HG03103 (cell line): Measurements from ENCODE around the gene CGB8.
"Not testable (repeated sequence)": the region's sequence is repeated elsewhere in the genome, so short reads cannot be mapped to it uniquely, and the experiment has no call there.

Experiments
- ATAC-seq: cut with Tn5 transposase; IDR thresholded peaks from one replicate; pipeline ENCODE4 v1.9.1; 2021; ENCODE audit warnings: low read depth; ENCODE audit not compliant: unreplicated experiment

CGB8 gene

GRCh38 chr19:49065905-49066512 is 17.1 kb upstream of the CGB8 start:
- ATAC-seq, result no peak

- ATAC-seq, result no peak
These were observed 16.1 kb upstream of the CGB8 start, which contains the start of gene NTF4 for GRCh38 chr19:49064768-49065611. Gene NTF4, minus strand, starts transcription at chr19:49064818. Its CDS starts 2,821 bp downstream, at chr19:49061997.

- ATAC-seq, result no peak
These were observed 15.2 kb upstream of the CGB8 start for GRCh38 chr19:49064029-49064629.

- no peak for ATAC-seq
These were observed 12.5 kb upstream of the CGB8 start for GRCh38 chr19:49061445-49061844.

- ATAC-seq, result no peak
These were observed 12.1 kb upstream of the CGB8 start for GRCh38 chr19:49061000-49061399.

- ATAC-seq, result no peak
These were observed 10.1 kb upstream of the CGB8 start for GRCh38 chr19:49059053-49059452.

- ATAC-seq, result no peak
These were observed 9.7 kb upstream of the CGB8 start for GRCh38 chr19:49058562-49058961.

GRCh38 chr19:49057636-49058234 is 8.8 kb upstream of the CGB8 start, which contains the start of gene CGB7:
Gene CGB7, minus strand, starts transcription at chr19:49057749. Its CDS starts 2,374 bp downstream, at chr19:49055375.
- no peak for ATAC-seq

GRCh38 chr19:49056902-49057596 is 8.1 kb upstream of the CGB8 start:
- not testable (repeated sequence) for ATAC-seq

GRCh38 chr19:49056101-49056901 is 7.4 kb upstream of the CGB8 start:
- ATAC-seq, result no peak

GRCh38 chr19:49050376-49051033 is 1.6 kb upstream of the CGB8 start:
- not testable (repeated sequence) for ATAC-seq

GRCh38 chr19:49049834-49050233 is 923 bp upstream of the CGB8 start:
- ATAC-seq, result not testable (repeated sequence)

- not testable (repeated sequence) for ATAC-seq
These were observed 5.4 kb downstream of the CGB8 start, which contains the start of gene CGB5 for GRCh38 chr19:49043548-49043947. Gene CGB5, plus strand, starts transcription at chr19:49043848. Its CDS starts 362 bp downstream, at chr19:49044210.

GRCh38 chr19:49042666-49043065 is 6.2 kb downstream of the CGB8 start:
- ATAC-seq, result not testable (repeated sequence)

GRCh38 chr19:49042177-49042576 is 6.7 kb downstream of the CGB8 start:
- no peak for ATAC-seq

GRCh38 chr19:49039736-49040135 is 9.2 kb downstream of the CGB8 start:
- not testable (repeated sequence) for ATAC-seq

- ATAC-seq, result not testable (repeated sequence)
These were observed 10.2 kb downstream of the CGB8 start for GRCh38 chr19:49038557-49039276.

GRCh38 chr19:49038111-49038510 is 10.8 kb downstream of the CGB8 start:
- ATAC-seq, result not testable (repeated sequence)
